Suprapubic skin (tissue), 4 donors: ENCODE results near the gene TMEM88. TPM values are rescaled to one million over a fixed set of nuclear protein-coding genes. Genes with fewer than 3 reads are reported as not detected.

Source experiments
- DNase-seq, 2 donors: peaks; one replicate each; pipeline ENCODE4 v3.0.0-alpha.2; 2019; ENCODE audit warnings: low spot score in 2 of 2
- H3K27ac ChIP-seq: fragments of 200-600 bp; sonication (generic); one replicate; pipeline ENCODE4 v1.5.1; 2019
- H3K27me3 ChIP-seq: fragments of 200-600 bp; sonication (generic); one replicate; pipeline ENCODE4 v1.5.1; 2019
- H3K36me3 ChIP-seq: fragments of 200-600 bp; sonication (generic); one replicate; pipeline ENCODE4 v1.5.1; 2019
- H3K4me1 ChIP-seq: fragments of 200-600 bp; sonication (generic); one replicate; pipeline ENCODE4 v1.5.1; 2019
- H3K4me3 ChIP-seq: fragments of 200-600 bp; sonication (generic); one replicate; pipeline ENCODE4 v1.5.1; 2019; ENCODE audit warnings: mild to moderate bottlenecking
- H3K9me3 ChIP-seq: fragments of 200-600 bp; sonication (generic); one replicate; pipeline ENCODE4 v1.5.1; 2019
- CTCF ChIP-seq, 2 donors: fragments of 200-600 bp in 1 of 2; fragments of 450-650 bp in 1 of 2; sonication (generic) in 1 of 2; IDR thresholded peaks; one replicate each; pipeline ENCODE4 v1.5.1; 2016 to 2019; ENCODE audit warnings: antibody characterized with exemption in 2 of 2, mild to moderate bottlenecking in 1 of 2, moderate library complexity in 1 of 2
- EP300 ChIP-seq: sonication (generic); formaldehyde crosslinking; IDR thresholded peaks from one replicate; pipeline ENCODE4 v1.6.1; 2017; ENCODE audit warnings: antibody characterized with exemption
- POLR2A ChIP-seq, 2 donors: fragments of 450-650 bp; IDR thresholded peaks; one replicate each; pipeline ENCODE4 v1.6.1; 2017; ENCODE audit warnings: antibody characterized with exemption in 2 of 2, mild to moderate bottlenecking in 2 of 2, moderate library complexity in 2 of 2
- POLR2AphosphoS5 ChIP-seq, 3 donors: sonication (generic); formaldehyde crosslinking; IDR thresholded peaks; one replicate each; pipeline ENCODE4 v1.6.1; 2017; ENCODE audit warnings: antibody characterized with exemption in 3 of 3
- WGBS: methylation state at CpG from one replicate; pipeline ENCODE4 v1.1.5; 2018; 5-methylcytosine and 5-hydroxymethylcytosine counted together
- total RNA-seq, 4 donors: library from RNA; depleted of rRNA; stranded (reverse); fragments of >200 nt; gene quantifications; one replicate each; pipeline ENCODE4 v1.1.0, GENCODE V29; 2016

TMEM88 gene
- total RNA-seq, 4 donors from 2014 or later, result 4.2 to 7.6 (median 5.1) TPM

GRCh38 chr17:7886227-7887037, 31.6 kb downstream of the TMEM88 start:
- peaks cover 66% of the 10 kb centered on the region for H3K4me1 ChIP-seq
- TF ChIP-seq EP300 (no peak), POLR2AphosphoS5 (IDR thresholded peaks at IDR 0.05) (no peak), POLR2A (IDR thresholded peaks at IDR 0.05) (no peak)

GRCh38 chr17:7887038-7887481, 32.2 kb downstream of the TMEM88 start:
- Histone ChIP-seq H3K4me1 (peaks cover 66% of the 10 kb centered on the region), H3K27ac (peak overlapping the region; percentile 91), H3K9me3 (no peaks in the 10 kb centered on the region), H3K27me3 (no peaks in the 10 kb centered on the region), H3K4me3 (peak overlapping the region; percentile 92), H3K36me3 (peaks cover 16% of the 10 kb centered on the region)
- no peak for DNase-seq
- under 1% methylated on average over 8 of the region's 8 CpGs for WGBS
- TF ChIP-seq POLR2AphosphoS5 (IDR thresholded peaks at IDR 0.05) (no peak), EP300 (no peak), POLR2A (IDR thresholded peaks at IDR 0.05) (no peak)

More at GRCh38 chr17:7886227-7887037, 31.6 kb downstream of the TMEM88 start:
- Histone ChIP-seq H3K27ac (peak overlapping the region; percentile 91), H3K27me3 (no peaks in the 10 kb centered on the region), H3K4me3 (peak overlapping the region; percentile 92), H3K9me3 (no peaks in the 10 kb centered on the region), H3K36me3 (peaks cover 12% of the 10 kb centered on the region)
- DNase-seq, result peak in 1 of 2 donors; percentile 79
- WGBS, result under 1% methylated on average over 27 of the region's 30 CpGs

- TF ChIP-seq EP300 (no peak), POLR2AphosphoS5 (IDR thresholded peaks at IDR 0.05) (peak in 1 of 3 donors; percentile 26), CTCF (IDR thresholded peaks at IDR 0.05) (peak in 1 of 2 donors; percentile 3)
- under 1% methylated on average over 35 of the region's 35 CpGs for WGBS
- no peaks in the 10 kb centered on the region for H3K27me3 ChIP-seq
- H3K4me3 ChIP-seq, result peak overlapping the region; percentile 92
- no peaks in the 10 kb centered on the region for H3K9me3 ChIP-seq
- H3K36me3 ChIP-seq, result peaks cover 17% of the 10 kb centered on the region
- H3K4me1 ChIP-seq, result peaks cover 61% of the 10 kb centered on the region
- peak; percentile 94 to 95 for DNase-seq
- peak overlapping the region; percentile 91 for H3K27ac ChIP-seq
These were observed 32.8 kb downstream of the TMEM88 start for GRCh38 chr17:7887482-7888183.

GRCh38 chr17:7888184-7888920, 33.5 kb downstream of the TMEM88 start, which contains the start of gene CHD3:
Gene CHD3 (plus strand): TSS chr17:7888789. CDS start chr17:7889001, 212 bp downstream.
- peak within 1 kb of the TSS; percentile 91 for H3K27ac ChIP-seq
- H3K4me1 ChIP-seq, result peaks cover 58% of the 10 kb centered on the region
- H3K9me3 ChIP-seq, result no peaks in the 10 kb centered on the region
- whole genome bisulfite sequencing, result 18% methylated on average over 18 of the region's 18 CpGs
- no peak for TF ChIP-seq EP300
- TF ChIP-seq POLR2AphosphoS5 (IDR thresholded peaks at IDR 0.05), result peak in 2 of 3 donors; percentile 9 to 10
- peak within 1 kb of the TSS; percentile 92 for H3K4me3 ChIP-seq
- peaks cover 20% of the 10 kb centered on the region for H3K36me3 ChIP-seq
- DNase-seq, result peak; percentile 78 to 83
- no peaks in the 10 kb centered on the region for H3K27me3 ChIP-seq

GRCh38 chr17:7889166-7889955, 34.5 kb downstream of the TMEM88 start:
- Histone ChIP-seq H3K27me3 (no peaks in the 10 kb centered on the region), H3K4me1 (peaks cover 49% of the 10 kb centered on the region), H3K9me3 (no peaks in the 10 kb centered on the region), H3K4me3 (peak overlapping the region; percentile 92), H3K27ac (peak overlapping the region; percentile 91), H3K36me3 (peaks cover 30% of the 10 kb centered on the region)
- WGBS, result 21% methylated on average over 11 of the region's 11 CpGs
- TF ChIP-seq POLR2AphosphoS5 (IDR thresholded peaks at IDR 0.05), result peak in 2 of 3 donors; percentile 22 to 79
- TF ChIP-seq POLR2A (IDR thresholded peaks at IDR 0.05), result no peak
- no peak for TF ChIP-seq EP300
- peak in 1 of 2 donors; percentile 61 for TF ChIP-seq CTCF (IDR thresholded peaks at IDR 0.05)
- DNase-seq, result peak; percentile 97
